CD14-positive monocyte (primary cell): ENCODE data around the gene NPAS3. TPM values are rescaled to one million over a fixed set of nuclear protein-coding genes. Genes with fewer than 3 reads are reported as not detected.
A peak's percentile ranks its signal among the peaks of the same experiment; 100 is the strongest.

Experiments used
- DNase-seq, 3 donors: peaks; one replicate each; pipeline ENCODE4 v3.0.0-alpha.2; 2011 to 2022
- H2AFZ ChIP-seq: 2 replicates; pipeline ENCODE4 v1.6.0; 2012; ENCODE audit warnings: mild to moderate bottlenecking, low read depth, low read length, inconsistent platforms; ENCODE audit not compliant: insufficient read depth, poor library complexity, severe bottlenecking
- H3K27ac ChIP-seq, 2 donors: 1 replicate in 1 of 2; 2 replicates in 1 of 2; pipeline ENCODE4 v1.5.1; 2012 to 2013; ENCODE audit warnings: low read length in 2 of 2, control low read depth in 1 of 2, inconsistent platforms in 1 of 2, low read depth in 1 of 2, mild to moderate bottlenecking in 1 of 2
- H3K27me3 ChIP-seq, 2 donors: one replicate each; pipeline versions ENCODE4 v1.6.0 to v1.6.1; 2011 to 2013; ENCODE audit warnings: low read length in 2 of 2; ENCODE audit not compliant: control insufficient read depth in 2 of 2, insufficient read depth in 2 of 2
- H3K36me3 ChIP-seq, 2 donors: replicated peaks in 1 of 2; 1 replicate in 1 of 2; 2 replicates in 1 of 2; pipeline versions ENCODE4 v1.5.1 to v1.6.1; 2012 to 2013; ENCODE audit warnings: low read length in 2 of 2, control low read depth in 1 of 2, inconsistent platforms in 1 of 2, mild to moderate bottlenecking in 1 of 2; ENCODE audit not compliant: insufficient read depth in 2 of 2, control insufficient read depth in 1 of 2
- H3K4me1 ChIP-seq, 2 donors: 1 replicate in 1 of 2; 2 replicates in 1 of 2; pipeline versions ENCODE4 v1.5.1 to v1.6.1; 2012 to 2013; ENCODE audit warnings: low read length in 2 of 2, control low read depth in 1 of 2, inconsistent platforms in 1 of 2, mild to moderate bottlenecking in 1 of 2, moderate library complexity in 1 of 2; ENCODE audit not compliant: insufficient read depth in 2 of 2, control insufficient read depth in 1 of 2
- H3K4me2 ChIP-seq: replicated peaks from 2 replicates; pipeline ENCODE3; 2012; ENCODE audit warnings: low read length, moderate library complexity, mild to moderate bottlenecking; ENCODE audit not compliant: poor library complexity, severe bottlenecking; ENCODE audit errors: extremely low read depth
- H3K4me3 ChIP-seq, 3 experiments: fragments of 200-600 bp in 1 of 3; sonication (generic) in 1 of 3; replicated peaks in 1 of 3; 1 replicate in 2 of 3; 2 replicates in 1 of 3; pipeline ENCODE4 v1.5.1; 2011 to 2013; ENCODE audit warnings: low read length in 3 of 3, mild to moderate bottlenecking in 3 of 3, control low read depth in 2 of 3, low read depth in 2 of 3, inconsistent platforms in 1 of 3, moderate library complexity in 1 of 3
- H3K79me2 ChIP-seq: 2 replicates; pipeline ENCODE4 v1.6.0; 2012; ENCODE audit warnings: mild to moderate bottlenecking, control low read depth, inconsistent platforms, low read length, moderate library complexity; ENCODE audit not compliant: insufficient read depth
- H3K9ac ChIP-seq: 2 replicates; pipeline ENCODE4 v1.6.0; 2017; ENCODE audit warnings: low read length, mild to moderate bottlenecking; ENCODE audit not compliant: insufficient read depth, poor library complexity, severe bottlenecking
- H3K9me3 ChIP-seq, 2 donors: replicated peaks in 1 of 2; 1 replicate in 1 of 2; 2 replicates in 1 of 2; pipeline versions ENCODE4 v1.5.1 to v1.6.1; 2012 to 2013; ENCODE audit warnings: low read length in 2 of 2, control low read depth in 1 of 2; ENCODE audit not compliant: control insufficient read depth in 1 of 2, insufficient read depth in 1 of 2
- H4K20me1 ChIP-seq: 2 replicates; pipeline ENCODE4 v1.6.0; 2012; ENCODE audit warnings: mild to moderate bottlenecking, low read length, control low read depth, moderate library complexity; ENCODE audit not compliant: insufficient read depth
- H3K27ac Mint-ChIP-seq, 7 donors: one replicate each; pipeline ENCODE4 v1.8.0; 2020; ENCODE audit warnings: mild to moderate bottlenecking in 7 of 7, mixed read lengths in 7 of 7, moderate library complexity in 6 of 7, inconsistent platforms in 2 of 7
- H3K27me3 Mint-ChIP-seq, 3 donors: one replicate each; pipeline ENCODE4 v1.8.0; 2021 to 2022; ENCODE audit warnings: low read depth in 3 of 3, mild to moderate bottlenecking in 3 of 3, mixed read lengths in 3 of 3, moderate library complexity in 3 of 3, inconsistent platforms in 1 of 3
- H3K36me3 Mint-ChIP-seq, 2 donors: one replicate each; pipeline ENCODE4 v1.8.0; 2020; ENCODE audit warnings: mixed read lengths in 2 of 2, inconsistent platforms in 1 of 2, mild to moderate bottlenecking in 1 of 2
- H3K4me1 Mint-ChIP-seq: one replicate; pipeline ENCODE4 v1.8.0; 2020; ENCODE audit warnings: mild to moderate bottlenecking, mixed read lengths
- H3K4me3 Mint-ChIP-seq, 2 donors: one replicate each; pipeline ENCODE4 v1.8.0; 2020; ENCODE audit warnings: mild to moderate bottlenecking in 2 of 2, mixed read lengths in 2 of 2, moderate library complexity in 1 of 2
- H3K9me3 Mint-ChIP-seq, 7 donors: one replicate each; pipeline ENCODE4 v1.8.0; 2020 to 2022; ENCODE audit warnings: mixed read lengths in 7 of 7, mild to moderate bottlenecking in 6 of 7, moderate library complexity in 6 of 7, inconsistent platforms in 2 of 7
- CTCF ChIP-seq: fragments of 200-600 bp; IDR thresholded peaks from one replicate; pipeline ENCODE4 v1.8.0; 2022; ENCODE audit warnings: antibody characterized with exemption, mild to moderate bottlenecking
- WGBS: methylation state at CpG from one replicate; pipeline ENCODE4 v1.1.5; 2013; ENCODE audit warnings: missing lambda C conversion rate; ENCODE audit not compliant: insufficient coverage; 5-methylcytosine and 5-hydroxymethylcytosine counted together
- intact Hi-C, 2 donors: fragments of 100-400 bp; cut with micrococcal nuclease; formaldehyde crosslinking; loops; one replicate each; pipeline versions ENCODE4 v1.15.0 to v1.15.1; 2023
- polyA plus RNA-seq, 3 donors: library from polyadenylated mRNA; depleted of rRNA in 1 of 3; unstranded in 2 of 3; stranded (reverse) in 1 of 3; fragments of 300-500 nt in 2 of 3; fragments of >200 nt in 1 of 3; fragmentation: Illumina TruSeq in 2 of 3; gene quantifications; 1 replicate in 2 of 3; 2 replicates in 1 of 3; pipeline ENCODE4 v1.2.3, GENCODE V29; 2012 to 2021

Gene NPAS3
- polyA plus RNA-seq, 3 donors: not detected

- Mint-ChIP-seq H3K36me3 (peaks cover 0 to 2% of the 10 kb centered on the region in 2 donors), H3K27me3 (peaks cover 0 to 3% (median 3%) of the 10 kb centered on the region in 3 donors), H3K9me3 (no peaks in the 10 kb centered on the region), H3K27ac (no peak overlapping the region), H3K4me3 (no peak overlapping the region), H3K4me1 (peaks cover 16% of the 10 kb centered on the region)
- Histone ChIP-seq H4K20me1 (no peaks in the 10 kb centered on the region), H3K27me3 (peaks cover 0 to 2% of the 10 kb centered on the region in 2 donors), H2AFZ (no peak overlapping the region), H3K79me2 (no peaks in the 10 kb centered on the region), H3K27ac (no peak overlapping the region), H3K9ac (no peak overlapping the region), H3K4me2 (no peak overlapping the region), H3K4me3 (no peak overlapping the region), H3K36me3 (no peaks in the 10 kb centered on the region), H3K9me3 (no peaks in the 10 kb centered on the region), H3K4me1 (peaks cover 18 to 19% of the 10 kb centered on the region in 2 donors)
- no CpG with 5 or more reads among the region's 3 CpGs for WGBS
- intact Hi-C loops: no loop called here
- no peak for DNase-seq
- peak; percentile 51 for TF ChIP-seq CTCF
Measured at GRCh38 chr14:33432407-33433023, 493.8 kb downstream of the NPAS3 start.

DNA sequence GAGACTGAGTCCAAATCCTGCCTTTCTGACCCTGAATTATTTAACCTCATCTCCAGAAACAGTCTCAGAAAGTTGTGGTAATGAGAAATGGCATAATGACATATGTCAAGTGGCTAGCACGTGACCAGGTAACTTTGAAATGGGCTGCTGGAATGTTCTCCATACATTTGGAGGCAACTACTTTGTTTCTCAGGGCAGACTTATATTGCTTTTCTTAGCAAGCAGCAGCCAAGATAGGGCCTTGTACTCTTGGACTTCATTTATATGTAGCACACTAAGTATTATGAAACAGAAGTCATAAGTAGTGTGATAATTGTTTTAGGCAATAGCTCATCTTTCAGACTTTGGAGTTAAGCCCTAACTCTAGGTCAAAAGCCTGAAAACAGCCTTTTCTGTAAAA lies 494.7 kb downstream of the NPAS3 start:
- intact Hi-C loops: no loop called here
- Mint-ChIP-seq H3K4me1 (peaks cover 16% of the 10 kb centered on the region), H3K4me3 (no peak overlapping the region), H3K27ac (no peak overlapping the region), H3K36me3 (peaks cover 0 to 2% of the 10 kb centered on the region in 2 donors), H3K27me3 (peaks cover 0 to 6% (median 3%) of the 10 kb centered on the region in 3 donors), H3K9me3 (no peaks in the 10 kb centered on the region)
- no CpG with 5 or more reads among the region's 1 CpG for WGBS
- Histone ChIP-seq H3K4me3 (no peak overlapping the region), H3K9me3 (no peaks in the 10 kb centered on the region), H4K20me1 (no peaks in the 10 kb centered on the region), H2AFZ (no peak overlapping the region), H3K4me2 (no peak overlapping the region), H3K79me2 (no peaks in the 10 kb centered on the region), H3K9ac (no peak overlapping the region), H3K27me3 (peaks cover 2% of the 10 kb centered on the region in 2 donors), H3K36me3 (no peaks in the 10 kb centered on the region), H3K4me1 (peaks cover 18 to 19% of the 10 kb centered on the region in 2 donors), H3K27ac (no peak overlapping the region)
- no peak for DNase-seq
- no peak for TF ChIP-seq CTCF
